Measurements from ENCODE around the gene GRB10.

Gene GRB10

GRCh38 chr7:50696810-50697582 is 85.7 kb downstream of the GRB10 start:
- TF ChIP-seq CTCF (IDR thresholded peaks at IDR 0.05; ENCODE audit: low read depth, low read length) = peak; percentile 62
- peak; percentile 22 for DNase-seq
- no peak overlapping the region for H3K27ac ChIP-seq
- H3K36me3 ChIP-seq = no peaks in the 10 kb centered on the region
- H3K9me3 ChIP-seq (ENCODE audit: severe bottlenecking) = no peaks in the 10 kb centered on the region
- H3K27me3 ChIP-seq (ENCODE audit: insufficient read depth, low read depth, severe bottlenecking) = no peaks in the 10 kb centered on the region
- no peak overlapping the region for H3K4me3 ChIP-seq (ENCODE audit: low read depth, low read length)

GRCh38 chr7:50695026-50695425 is 87.7 kb downstream of the GRB10 start:
- Histone ChIP-seq H3K27ac (no peak overlapping the region), H3K9me3 (ENCODE audit: severe bottlenecking) (no peaks in the 10 kb centered on the region)
- TF ChIP-seq CTCF (IDR thresholded peaks at IDR 0.05; ENCODE audit: low read depth, low read length) = no peak

GRCh38 chr7:50693455-50694130 is 89.1 kb downstream of the GRB10 start:
- no peak for TF ChIP-seq CTCF (IDR thresholded peaks at IDR 0.05; ENCODE audit: low read depth, low read length)
- no peak for DNase-seq
- no peaks in the 10 kb centered on the region for H3K36me3 ChIP-seq
- H3K27ac ChIP-seq = no peak overlapping the region
- H3K27me3 ChIP-seq (ENCODE audit: insufficient read depth, low read depth, severe bottlenecking) = no peaks in the 10 kb centered on the region
- H3K9me3 ChIP-seq (ENCODE audit: severe bottlenecking) = no peaks in the 10 kb centered on the region
- H3K4me3 ChIP-seq (ENCODE audit: low read depth, low read length) = no peak overlapping the region

More at GRCh38 chr7:50695026-50695425, 87.7 kb downstream of the GRB10 start:
- H3K4me3 ChIP-seq (ENCODE audit: low read depth, low read length) = no peak overlapping the region
- H3K27me3 ChIP-seq (ENCODE audit: insufficient read depth, low read depth, severe bottlenecking) = no peaks in the 10 kb centered on the region
- DNase-seq = no peak
- H3K36me3 ChIP-seq = no peaks in the 10 kb centered on the region

GRCh38 chr7:50690541-50691011 is 92.1 kb downstream of the GRB10 start:
- TF ChIP-seq CTCF (IDR thresholded peaks at IDR 0.05; ENCODE audit: low read depth, low read length) = no peak
- H3K9me3 ChIP-seq (ENCODE audit: severe bottlenecking) = no peaks in the 10 kb centered on the region
- H3K4me3 ChIP-seq (ENCODE audit: low read depth, low read length) = no peak overlapping the region
- no peak overlapping the region for H3K27ac ChIP-seq
- DNase-seq = no peak
- H3K27me3 ChIP-seq (ENCODE audit: insufficient read depth, low read depth, severe bottlenecking) = no peaks in the 10 kb centered on the region
- H3K36me3 ChIP-seq = no peaks in the 10 kb centered on the region

GRCh38 chr7:50688226-50688590 is 94.5 kb downstream of the GRB10 start:
- no peak for TF ChIP-seq CTCF (IDR thresholded peaks at IDR 0.05; ENCODE audit: low read depth, low read length)
- no peaks in the 10 kb centered on the region for H3K36me3 ChIP-seq
- no peaks in the 10 kb centered on the region for H3K27me3 ChIP-seq (ENCODE audit: insufficient read depth, low read depth, severe bottlenecking)
- H3K27ac ChIP-seq = no peak overlapping the region
- H3K9me3 ChIP-seq (ENCODE audit: severe bottlenecking) = no peaks in the 10 kb centered on the region
- no peak overlapping the region for H3K4me3 ChIP-seq (ENCODE audit: low read depth, low read length)
- no peak for DNase-seq
